NCI-H1930 (cell line): ENCODE measurements around the gene STAG3.

Experiments
- DNase-seq, 2 experiments: peaks; one replicate each; lab custom pipeline; 2025; lab: John Stamatoyannopoulos, UW

STAG3 gene

GRCh38 chr7:100155553-100156317 is 22.0 kb upstream of the STAG3 start:
- no peak for DNase-seq

GRCh38 chr7:100156331-100157068 is 21.2 kb upstream of the STAG3 start:
- no peak for DNase-seq

GRCh38 chr7:100157069-100157333 is 20.7 kb upstream of the STAG3 start:
- DNase-seq = no peak

GRCh38 chr7:100157334-100158228 is 20.1 kb upstream of the STAG3 start:
- peak in 1 of 2 experiments; percentile 24 for DNase-seq

- peak; percentile 66 to 85 for DNase-seq
Measured at GRCh38 chr7:100158229-100159098, 19.3 kb upstream of the STAG3 start, which contains the start of gene TRAPPC14. TSS of gene TRAPPC14 (minus strand) at chr7:100158723. CDS start at chr7:100158499, 224 bp downstream.

- DNase-seq = no peak
Measured at GRCh38 chr7:100159099-100159623, 18.6 kb upstream of the STAG3 start.

- DNase-seq = no peak
Measured at GRCh38 chr7:100160067-100160466, 17.7 kb upstream of the STAG3 start.

- no peak for DNase-seq
Measured at GRCh38 chr7:100163006-100163531, 14.6 kb upstream of the STAG3 start.

- DNase-seq = no peak
Measured at GRCh38 chr7:100163871-100164270, 13.8 kb upstream of the STAG3 start.

- DNase-seq = no peak
Measured at GRCh38 chr7:100166317-100166940, 11.3 kb upstream of the STAG3 start.

- no peak for DNase-seq
Measured at GRCh38 chr7:100166970-100167911, 10.5 kb upstream of the STAG3 start.

- no peak for DNase-seq
Measured at GRCh38 chr7:100167912-100168323, 9.8 kb upstream of the STAG3 start.

GRCh38 chr7:100169147-100169850 is 8.4 kb upstream of the STAG3 start:
- no peak for DNase-seq

GRCh38 chr7:100170101-100170897 is 7.4 kb upstream of the STAG3 start:
- DNase-seq = no peak

GRCh38 chr7:100171087-100171681 is 6.5 kb upstream of the STAG3 start:
- no peak for DNase-seq

GRCh38 chr7:100171840-100172239 is 5.9 kb upstream of the STAG3 start:
- DNase-seq = no peak

GRCh38 chr7:100173806-100174495 is 3.8 kb upstream of the STAG3 start:
- DNase-seq = no peak
